Measurements from ENCODE around the gene TRMT10A. TPM values are rescaled to one million over a fixed set of nuclear protein-coding genes. Genes with fewer than 3 reads are reported as not detected.
A peak's percentile ranks its signal among the peaks of the same experiment; 100 is the strongest.

TRMT10A gene
- total RNA-seq, result 5.3 TPM

- no peak for FAIRE-seq
- DNase-seq (ENCODE audit: low spot score in 2 of 2), result peak; percentile 63 to 80
Measured at GRCh38 chr4:99563310-99564186, at the start of gene TRMT10A. TRMT10A (minus strand) TSS chr4:99564039; CDS start chr4:99559338, 4,701 bp downstream.

- FAIRE-seq (no peak), DNase-seq (ENCODE audit: low spot score in 2 of 2) (no peak)
Measured at GRCh38 chr4:99612704-99613103, 48.9 kb upstream of the TRMT10A start.

- no peak for FAIRE-seq
- DNase-seq (ENCODE audit: low spot score in 2 of 2), result no peak
Measured at GRCh38 chr4:99612281-99612680, 48.4 kb upstream of the TRMT10A start.

- FAIRE-seq, result no peak
- DNase-seq (ENCODE audit: low spot score in 2 of 2), result no peak
Measured at GRCh38 chr4:99610605-99611175, 46.9 kb upstream of the TRMT10A start.

- FAIRE-seq (no peak), DNase-seq (ENCODE audit: low spot score in 2 of 2) (no peak)
Measured at GRCh38 chr4:99608417-99608816, 44.6 kb upstream of the TRMT10A start.

- no peak for FAIRE-seq
- DNase-seq (ENCODE audit: low spot score in 2 of 2), result no peak
Measured at GRCh38 chr4:99606716-99607115, 42.9 kb upstream of the TRMT10A start.

GRCh38 chr4:99594818-99595217, 31.0 kb upstream of the TRMT10A start:
- FAIRE-seq, result no peak

GRCh38 chr4:99593781-99594641, 30.2 kb upstream of the TRMT10A start:
- DNase-seq (ENCODE audit: low spot score in 2 of 2) (no peak), FAIRE-seq (no peak)

More at GRCh38 chr4:99594818-99595217, 31.0 kb upstream of the TRMT10A start:
- DNase-seq (ENCODE audit: low spot score in 2 of 2), result no peak

GRCh38 chr4:99591757-99592156, 27.9 kb upstream of the TRMT10A start:
- FAIRE-seq (no peak), DNase-seq (ENCODE audit: low spot score in 2 of 2) (no peak)

- no peak for FAIRE-seq
Measured at GRCh38 chr4:99587803-99588202, 24.0 kb upstream of the TRMT10A start.

GRCh38 chr4:99587309-99587708, 23.5 kb upstream of the TRMT10A start:
- DNase-seq (ENCODE audit: low spot score in 2 of 2), result no peak
- FAIRE-seq, result no peak

More at GRCh38 chr4:99587803-99588202, 24.0 kb upstream of the TRMT10A start:
- no peak for DNase-seq (ENCODE audit: low spot score in 2 of 2)

- no peak for FAIRE-seq
- DNase-seq (ENCODE audit: low spot score in 2 of 2), result no peak
Measured at GRCh38 chr4:99586797-99587196, 23.0 kb upstream of the TRMT10A start.

- FAIRE-seq (no peak), DNase-seq (ENCODE audit: low spot score in 2 of 2) (no peak)
Measured at GRCh38 chr4:99586322-99586721, 22.5 kb upstream of the TRMT10A start.

GRCh38 chr4:99585516-99585915, 21.7 kb upstream of the TRMT10A start:
- DNase-seq (ENCODE audit: low spot score in 2 of 2), result no peak
- FAIRE-seq, result no peak

GRCh38 chr4:99578714-99579113, 14.9 kb upstream of the TRMT10A start:
- DNase-seq (ENCODE audit: low spot score in 2 of 2), result no peak
- no peak for FAIRE-seq

- FAIRE-seq (no peak), DNase-seq (ENCODE audit: low spot score in 2 of 2) (no peak)
Measured at GRCh38 chr4:99574530-99575324, 10.9 kb upstream of the TRMT10A start, which contains the start of gene MTTP. MTTP (plus strand) TSS chr4:99574824; CDS start chr4:99574910, 86 bp downstream.

GRCh38 chr4:99573735-99574368, 10.0 kb upstream of the TRMT10A start:
- FAIRE-seq, result no peak
- no peak for DNase-seq (ENCODE audit: low spot score in 2 of 2)

GRCh38 chr4:99572527-99573240, 8.8 kb upstream of the TRMT10A start:
- DNase-seq (ENCODE audit: low spot score in 2 of 2) (no peak), FAIRE-seq (no peak)

- FAIRE-seq, result no peak
- DNase-seq (ENCODE audit: low spot score in 2 of 2), result no peak
Measured at GRCh38 chr4:99571883-99572282, 8.0 kb upstream of the TRMT10A start.

Measured in frontal cortex (tissue), 4 donors.